GM19193 (cell line): ENCODE data around the gene SATB2.

Source experiments
- POLR2A ChIP-seq: IDR thresholded peaks from 4 replicates; pipeline ENCODE4 v1.6.1; 2011; ENCODE audit not compliant: insufficient read depth, insufficient read length; ENCODE audit errors: extremely low read depth

SATB2 gene

GRCh38 chr2:199446996-199447576 lies 10.7 kb downstream of the SATB2 start:
- no peak for TF ChIP-seq POLR2A

- TF ChIP-seq POLR2A: no peak
These were observed 13.0 kb downstream of the SATB2 start for GRCh38 chr2:199444749-199445148.

GRCh38 chr2:199443589-199444130 lies 14.1 kb downstream of the SATB2 start:
- TF ChIP-seq POLR2A: no peak

GRCh38 chr2:199442173-199442572 lies 15.6 kb downstream of the SATB2 start:
- TF ChIP-seq POLR2A: no peak

GRCh38 chr2:199441759-199442158 lies 16.0 kb downstream of the SATB2 start:
- TF ChIP-seq POLR2A: no peak

- TF ChIP-seq POLR2A: no peak
These were observed 17.6 kb downstream of the SATB2 start for GRCh38 chr2:199440118-199440517.

- no peak for TF ChIP-seq POLR2A
These were observed 18.2 kb downstream of the SATB2 start for GRCh38 chr2:199439542-199439941.

GRCh38 chr2:199439066-199439465 lies 18.7 kb downstream of the SATB2 start:
- no peak for TF ChIP-seq POLR2A

- no peak for TF ChIP-seq POLR2A
These were observed 23.2 kb downstream of the SATB2 start for GRCh38 chr2:199434555-199434954.

- TF ChIP-seq POLR2A: no peak
These were observed 24.4 kb downstream of the SATB2 start for GRCh38 chr2:199433204-199433832.

GRCh38 chr2:199431746-199432213 lies 26.0 kb downstream of the SATB2 start:
- TF ChIP-seq POLR2A: no peak

GRCh38 chr2:199430214-199430613 lies 27.5 kb downstream of the SATB2 start:
- TF ChIP-seq POLR2A: no peak

- no peak for TF ChIP-seq POLR2A
These were observed 29.4 kb downstream of the SATB2 start for GRCh38 chr2:199428291-199428690.

GRCh38 chr2:199424160-199424559 lies 33.6 kb downstream of the SATB2 start:
- TF ChIP-seq POLR2A: no peak

GRCh38 chr2:199419428-199419827 lies 38.3 kb downstream of the SATB2 start:
- TF ChIP-seq POLR2A: no peak

GRCh38 chr2:199414465-199414864 lies 43.3 kb downstream of the SATB2 start:
- no peak for TF ChIP-seq POLR2A
